B cell (primary cell): ENCODE results near the gene PDK2. TPM values are rescaled to one million over a fixed set of nuclear protein-coding genes. Genes with fewer than 3 reads are reported as not detected.

Source experiments
- ATAC-seq: fragments of 200-7000 bp; cut with Tn5 transposase; one replicate; pipeline ENCODE4 v1.10.0; 2021; ENCODE audit warnings: low read depth, mild to moderate bottlenecking, moderate number of reproducible peaks, moderate library complexity
- CTCF ChIA-PET: fragments of 350-600 bp; sonication (Branson Sonifier 250); formaldehyde crosslinking; loops from one replicate; lab custom pipeline; 2021; ENCODE audit warnings: antibody characterized with exemption, inconsistent platforms; lab: Charles Lee
- POLR2A ChIA-PET: fragments of 350-600 bp; sonication (Branson Sonifier 250); formaldehyde crosslinking; loops from one replicate; lab custom pipeline; 2021; ENCODE audit warnings: antibody characterized with exemption; lab: Charles Lee
- DNase-seq: peaks from one replicate; pipeline ENCODE4 v3.0.0; 2013
- H2AFZ ChIP-seq: 2 replicates; pipeline ENCODE4 v1.6.1; 2012; ENCODE audit warnings: mild to moderate bottlenecking, low read depth, low read length; ENCODE audit not compliant: insufficient read depth, poor library complexity, severe bottlenecking
- H3K27ac ChIP-seq, 2 donors: 1 replicate in 1 of 2; 2 replicates in 1 of 2; pipeline ENCODE4 v1.5.1; 2012 to 2013; ENCODE audit warnings: low read length in 2 of 2, mild to moderate bottlenecking in 2 of 2, moderate library complexity in 1 of 2
- H3K27me3 ChIP-seq, 4 experiments: fragments of 200-600 bp in 1 of 4; sonication (generic) in 1 of 4; replicated peaks in 1 of 4; 1 replicate in 2 of 4; 2 replicates in 2 of 4; pipeline versions ENCODE4 v1.6.1 to v1.7.0; 2013 to 2016; ENCODE audit warnings: low read length in 3 of 4, mild to moderate bottlenecking in 2 of 4, mixed read lengths in 1 of 4, moderate library complexity in 1 of 4; ENCODE audit not compliant: insufficient read depth in 4 of 4, control insufficient read depth in 3 of 4; ENCODE audit errors: control extremely low read depth in 1 of 4
- H3K36me3 ChIP-seq, 2 experiments: replicated peaks in 1 of 2; 1 replicate in 1 of 2; 2 replicates in 1 of 2; pipeline versions ENCODE4 v1.6.1 to v1.7.1; 2013; ENCODE audit warnings: low read length in 1 of 2; ENCODE audit not compliant: insufficient read depth in 2 of 2, control insufficient read depth in 1 of 2; ENCODE audit errors: control extremely low read depth in 1 of 2, extremely low read depth in 1 of 2
- H3K4me1 ChIP-seq, 2 donors: fragments of 200-600 bp in 1 of 2; sonication (generic) in 1 of 2; 1 replicate in 1 of 2; 2 replicates in 1 of 2; pipeline versions ENCODE4 v1.5.1 to v1.6.1; 2013 to 2017; ENCODE audit warnings: low read length in 2 of 2; ENCODE audit not compliant: control insufficient read depth in 2 of 2, insufficient read depth in 2 of 2
- H3K4me2 ChIP-seq: replicated peaks from 2 replicates; pipeline ENCODE3; 2012; ENCODE audit warnings: mild to moderate bottlenecking, low read depth, low read length; ENCODE audit not compliant: poor library complexity, severe bottlenecking
- H3K4me3 ChIP-seq, 5 experiments: fragments of 200-600 bp in 1 of 5; sonication (generic) in 1 of 5; 1 replicate in 3 of 5; 2 replicates in 2 of 5; pipeline versions ENCODE4 v1.5.1 to v1.7.0; 2011 to 2016; ENCODE audit warnings: low read length in 4 of 5, mild to moderate bottlenecking in 4 of 5, low read depth in 2 of 5, control low read depth in 1 of 5, moderate library complexity in 1 of 5; ENCODE audit not compliant: insufficient read depth in 1 of 5; ENCODE audit errors: control extremely low read depth in 1 of 5, extremely low read depth in 1 of 5
- H3K79me2 ChIP-seq: fragments of 200-600 bp; sonication (generic); one replicate; pipeline ENCODE4 v1.6.0; 2016; ENCODE audit warnings: low read length; ENCODE audit not compliant: control insufficient read depth, insufficient read depth
- H3K9ac ChIP-seq: fragments of 200-600 bp; sonication (generic); 2 replicates; pipeline ENCODE4 v1.6.1; 2017; ENCODE audit warnings: mild to moderate bottlenecking, low read length, moderate library complexity
- H3K9me3 ChIP-seq, 3 donors: one replicate each; pipeline versions ENCODE4 v1.6.1 to v1.7.1; 2013; ENCODE audit warnings: low read length in 2 of 3; ENCODE audit not compliant: control insufficient read depth in 2 of 3, insufficient read depth in 1 of 3; ENCODE audit errors: control extremely low read depth in 1 of 3
- H4K20me1 ChIP-seq: 2 replicates; pipeline ENCODE4 v1.6.0; 2012; ENCODE audit warnings: mild to moderate bottlenecking, low read length; ENCODE audit not compliant: insufficient read depth, control insufficient read depth, poor library complexity, severe bottlenecking
- H3K27ac Mint-ChIP-seq: one replicate; pipeline ENCODE4 v1.8.0; 2021; ENCODE audit warnings: mixed read lengths
- H3K27me3 Mint-ChIP-seq: one replicate; pipeline ENCODE4 v1.8.0; 2021; ENCODE audit warnings: mixed read lengths
- H3K4me1 Mint-ChIP-seq: one replicate; pipeline ENCODE4 v1.8.0; 2021; ENCODE audit warnings: mixed read lengths
- H3K4me3 Mint-ChIP-seq: one replicate; pipeline ENCODE4 v1.8.0; 2021; ENCODE audit warnings: mixed read lengths
- H3K9me3 Mint-ChIP-seq: one replicate; pipeline ENCODE4 v1.8.0; 2022; ENCODE audit warnings: mixed read lengths; ENCODE audit not compliant: insufficient read depth
- EZH2 ChIP-seq: IDR thresholded peaks from 2 replicates; pipeline ENCODE4 v1.6.1; 2012; ENCODE audit warnings: borderline replicate concordance, low read depth, mild to moderate bottlenecking, moderate library complexity, low read length; ENCODE audit not compliant: insufficient read depth, poor library complexity, severe bottlenecking
- WGBS: methylation state at CpG from one replicate; pipeline ENCODE4 v1.1.5; 2013; ENCODE audit warnings: missing lambda C conversion rate; ENCODE audit not compliant: insufficient coverage; 5-methylcytosine and 5-hydroxymethylcytosine counted together
- intact Hi-C: fragments of 100-400 bp; cut with micrococcal nuclease; formaldehyde crosslinking; loops from one replicate; pipeline ENCODE4 v1.10.0; 2022
- polyA plus RNA-seq: library from polyadenylated mRNA; depleted of rRNA; stranded (reverse); fragments of >200 nt; gene quantifications from 2 replicates; pipeline ENCODE4 v1.2.3, GENCODE V29; 2012
- total RNA-seq, 2 donors: library from RNA; stranded (reverse); fragments of 120-200 nt in 1 of 2; gene quantifications; 1 replicate in 1 of 2; 2 replicates in 1 of 2; pipeline versions ENCODE4 v1.2.3 to v1.2.4, GENCODE V29; 2013 to 2022
- TF ChIP-seq, protein P1 (sequence below): fragments of 200-600 bp; IDR thresholded peaks from one replicate; pipeline ENCODE4 v1.8.0; 2022; ENCODE audit warnings: antibody characterized with exemption, mild to moderate bottlenecking

PDK2 gene
- total and polyA plus RNA-seq, 2 donors (not counting 1 experiment from before 2014, with no cell fraction given): 35.2 to 73.2 TPM

DNA sequence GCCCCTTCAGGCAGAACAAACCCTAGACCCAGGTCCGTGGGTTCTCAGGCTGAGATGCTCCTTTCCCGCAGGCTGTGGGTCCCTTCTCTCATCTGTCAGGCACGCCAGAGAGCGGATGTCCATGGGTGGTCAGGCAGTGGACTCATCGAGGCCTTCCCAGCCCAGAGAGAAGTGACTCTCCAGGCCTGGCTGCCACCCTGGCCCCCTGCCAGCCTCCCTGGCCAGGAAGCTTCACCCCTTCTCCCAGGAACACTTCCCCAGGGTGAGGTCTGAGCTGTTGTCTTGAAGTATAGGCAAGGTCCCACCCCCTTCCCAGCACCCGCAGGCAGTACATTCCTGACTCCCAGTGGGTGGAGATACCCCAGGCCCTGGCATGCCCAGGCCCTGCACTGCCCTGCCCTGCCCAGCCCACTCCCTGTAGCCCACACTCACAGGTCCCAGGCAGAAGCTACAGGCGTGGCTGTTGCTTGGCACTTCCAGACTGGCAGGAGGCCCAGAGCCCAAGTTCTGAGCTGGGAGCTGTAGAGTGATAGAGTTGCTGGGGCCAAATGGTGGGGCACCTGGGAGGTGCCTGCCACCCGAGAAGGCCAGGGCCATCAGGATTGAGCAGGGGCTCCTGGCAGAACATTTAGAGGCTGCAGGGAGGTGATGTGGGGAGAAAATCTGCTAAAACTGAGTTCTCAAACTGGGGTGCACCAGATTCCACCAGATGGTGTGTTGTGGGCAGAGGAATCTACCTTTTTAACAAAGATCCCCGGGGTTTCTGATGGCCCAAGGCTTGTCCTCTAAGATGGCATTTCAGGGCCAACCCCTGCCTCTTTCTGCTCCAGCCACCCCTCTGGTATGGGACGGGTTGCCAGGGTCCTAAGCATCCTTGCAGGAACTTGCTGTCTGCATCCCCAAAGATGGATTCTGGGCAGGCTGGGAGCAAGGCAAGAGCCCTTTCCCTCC is 32.6 kb upstream of the PDK2 start:
- POLR2A ChIA-PET: no interaction called here
- Histone ChIP-seq H2AFZ (no peak overlapping the region), H4K20me1 (no peaks in the 10 kb centered on the region), H3K27me3 (peaks cover 0 to 32% (median 2%) of the 10 kb centered on the region in 4 experiments), H3K27ac (no peak overlapping the region), H3K36me3 (no peaks in the 10 kb centered on the region), H3K9ac (no peak overlapping the region), H3K79me2 (no peaks in the 10 kb centered on the region), H3K4me1 (peaks cover 0 to 6% of the 10 kb centered on the region in 2 donors), H3K4me3 (no peak overlapping the region), H3K4me2 (no peak overlapping the region), H3K9me3 (no peaks in the 10 kb centered on the region)
- CTCF ChIA-PET: no interaction called here
- ATAC-seq: no peak
- H3K27ac Mint-ChIP-seq: no peak overlapping the region
- no peak for DNase-seq
- TF ChIP-seq, protein P1, sequence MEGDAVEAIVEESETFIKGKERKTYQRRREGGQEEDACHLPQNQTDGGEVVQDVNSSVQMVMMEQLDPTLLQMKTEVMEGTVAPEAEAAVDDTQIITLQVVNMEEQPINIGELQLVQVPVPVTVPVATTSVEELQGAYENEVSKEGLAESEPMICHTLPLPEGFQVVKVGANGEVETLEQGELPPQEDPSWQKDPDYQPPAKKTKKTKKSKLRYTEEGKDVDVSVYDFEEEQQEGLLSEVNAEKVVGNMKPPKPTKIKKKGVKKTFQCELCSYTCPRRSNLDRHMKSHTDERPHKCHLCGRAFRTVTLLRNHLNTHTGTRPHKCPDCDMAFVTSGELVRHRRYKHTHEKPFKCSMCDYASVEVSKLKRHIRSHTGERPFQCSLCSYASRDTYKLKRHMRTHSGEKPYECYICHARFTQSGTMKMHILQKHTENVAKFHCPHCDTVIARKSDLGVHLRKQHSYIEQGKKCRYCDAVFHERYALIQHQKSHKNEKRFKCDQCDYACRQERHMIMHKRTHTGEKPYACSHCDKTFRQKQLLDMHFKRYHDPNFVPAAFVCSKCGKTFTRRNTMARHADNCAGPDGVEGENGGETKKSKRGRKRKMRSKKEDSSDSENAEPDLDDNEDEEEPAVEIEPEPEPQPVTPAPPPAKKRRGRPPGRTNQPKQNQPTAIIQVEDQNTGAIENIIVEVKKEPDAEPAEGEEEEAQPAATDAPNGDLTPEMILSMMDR: no peak
- no peak for TF ChIP-seq EZH2
- peaks cover 4% of the 10 kb centered on the region for H3K4me1 Mint-ChIP-seq
- WGBS: 91% methylated on average over 8 of the region's 10 CpGs
- H3K9me3 Mint-ChIP-seq: no peaks in the 10 kb centered on the region
- peaks cover 20% of the 10 kb centered on the region for H3K27me3 Mint-ChIP-seq
- intact Hi-C loops: no loop called here
- H3K4me3 Mint-ChIP-seq: no peak overlapping the region
